ENCODE results near the gene ELP5. TPM values are rescaled to one million over a fixed set of nuclear protein-coding genes. Genes with fewer than 3 reads are reported as not detected.

The ELP5 gene
- total and polyA plus RNA-seq, 10 of the 15 experiments (the other 5 are each of a cell fraction or from before 2014, with no cell fraction given), result 41.1 to 109 (median 77.5) TPM

DNA sequence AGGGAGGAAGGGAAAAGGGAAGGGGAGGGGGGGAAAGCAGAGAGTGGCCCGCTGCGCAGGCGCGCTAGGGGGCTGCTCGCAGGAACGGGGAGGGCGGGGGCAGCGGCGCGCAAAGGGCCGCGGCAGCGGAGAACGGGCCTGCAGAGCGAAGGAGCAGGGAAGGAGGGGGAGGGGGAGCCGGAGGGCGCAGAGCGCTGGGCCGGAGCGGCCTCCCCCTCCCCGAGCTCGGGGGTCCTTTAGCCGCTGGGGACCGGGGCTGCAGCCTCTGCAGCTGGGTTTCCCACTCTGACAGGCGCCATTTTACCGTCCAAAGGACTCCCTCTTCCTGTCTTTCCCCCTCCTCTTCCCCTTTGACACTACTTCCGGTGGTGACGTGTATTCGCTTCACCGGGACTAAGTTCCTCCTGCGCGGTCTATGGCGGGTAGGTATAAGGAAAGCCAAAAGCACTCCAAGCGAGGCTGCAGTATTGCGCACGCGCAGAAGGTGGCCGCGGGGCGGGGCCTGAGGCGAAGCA is 297 bp upstream of the ELP5 start, which contains the start of gene CTDNEP1 (continued):
- peak; percentile 10; the same call in 1 of the 2 replicates for TF ChIP-seq POLR2AphosphoS5 (IDR thresholded peaks at IDR 0.05; ENCODE audit: low read length)
- no peak for TF ChIP-seq NFYB (IDR thresholded peaks at IDR 0.05; ENCODE audit: insufficient read depth, low read depth, low read length)
- TF ChIP-seq, protein P1, sequence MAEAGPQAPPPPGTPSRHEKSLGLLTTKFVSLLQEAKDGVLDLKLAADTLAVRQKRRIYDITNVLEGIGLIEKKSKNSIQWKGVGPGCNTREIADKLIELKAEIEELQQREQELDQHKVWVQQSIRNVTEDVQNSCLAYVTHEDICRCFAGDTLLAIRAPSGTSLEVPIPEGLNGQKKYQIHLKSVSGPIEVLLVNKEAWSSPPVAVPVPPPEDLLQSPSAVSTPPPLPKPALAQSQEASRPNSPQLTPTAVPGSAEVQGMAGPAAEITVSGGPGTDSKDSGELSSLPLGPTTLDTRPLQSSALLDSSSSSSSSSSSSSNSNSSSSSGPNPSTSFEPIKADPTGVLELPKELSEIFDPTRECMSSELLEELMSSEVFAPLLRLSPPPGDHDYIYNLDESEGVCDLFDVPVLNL (IDR thresholded peaks at IDR 0.05; ENCODE audit: low read depth, low read length), result no peak
- no peak for TF ChIP-seq HDAC2 (IDR thresholded peaks at IDR 0.05)
- TF ChIP-seq YBX1 (IDR thresholded peaks at IDR 0.05), result no peak
- peak; percentile 68; the same call in 1 of the 2 replicates for TF ChIP-seq TCF12 (IDR thresholded peaks at IDR 0.05; ENCODE audit: low read depth, low read length)
- TF ChIP-seq SPI1 (IDR thresholded peaks at IDR 0.05; ENCODE audit: borderline replicate concordance, insufficient read depth, low read depth, low read length), result peak; percentile 71
- TF ChIP-seq CREB1 (IDR thresholded peaks at IDR 0.05; ENCODE audit: low read depth), result peak; percentile 92
- 0 out of 2 replicates have a peak, but pooled peaks have one; percentile 15 for TF ChIP-seq CBFB (IDR thresholded peaks at IDR 0.05; ENCODE audit: low read depth)
- TF ChIP-seq GABPA (IDR thresholded peaks at IDR 0.05; ENCODE audit: low read depth), result peak; percentile 93
- no peak for TF ChIP-seq BCL11A (IDR thresholded peaks at IDR 0.05; ENCODE audit: low read depth, low read length)
- no peak for TF ChIP-seq POU2F2 (IDR thresholded peaks at IDR 0.05; ENCODE audit: borderline replicate concordance, low read depth, low read length)
- TF ChIP-seq POLR2A (IDR thresholded peaks at IDR 0.05; ENCODE audit: low read depth, low read length), result peak; percentile 34; the same call in 1 of the 2 replicates
- TF ChIP-seq SREBF2 (IDR thresholded peaks at IDR 0.05; ENCODE audit: low read length), result no peak
- TF ChIP-seq NR2C1 (IDR thresholded peaks at IDR 0.05), result peak; percentile 87
- no peak for TF ChIP-seq JUNB (IDR thresholded peaks at IDR 0.05)
- TF ChIP-seq TAF1 (IDR thresholded peaks at IDR 0.05; ENCODE audit: borderline replicate concordance, low read depth, low read length), result peak; percentile 85
